ENCODE measurements around the gene GIT1.

GRCh38 chr17:29573871-29574731, 15.3 kb downstream of the GIT1 start:
- TF ChIP-seq RFXAP (CRISPR knock-in tag; IDR thresholded peaks at IDR 0.05; ENCODE audit: borderline replicate concordance) (no peak), ZKSCAN8 (CRISPR knock-in tag; IDR thresholded peaks at IDR 0.05; ENCODE audit: borderline replicate concordance) (no peak), CHD2 (IDR thresholded peaks at IDR 0.05; ENCODE audit: low read depth, low read length) (no peak), HMG20B (CRISPR knock-in tag; conservative IDR thresholded peaks at IDR 0.05) (no peak), GABPA (IDR thresholded peaks at IDR 0.05; ENCODE audit: low read depth, low read length) (no peak), GABPA (CRISPR knock-in tag; IDR thresholded peaks at IDR 0.05; ENCODE audit: low read depth) (no peak), GABPB1 (CRISPR knock-in tag; IDR thresholded peaks at IDR 0.05) (no peak), ZNF350 (CRISPR knock-in tag; IDR thresholded peaks at IDR 0.05; ENCODE audit: borderline replicate concordance, low read depth) (no peak), NFIC (IDR thresholded peaks at IDR 0.05; ENCODE audit: low read length) (no peak), SUZ12 (IDR thresholded peaks at IDR 0.05; ENCODE audit: low read depth, low read length) (no peak), EZH2 (conservative IDR thresholded peaks at IDR 0.05; ENCODE audit: low read depth, low read length) (no peak), CHCHD3 (CRISPR knock-in tag; IDR thresholded peaks at IDR 0.05) (no peak), BHLHE40 (IDR thresholded peaks at IDR 0.05; ENCODE audit: low read length) (no peak)
- TF ChIP-seq, protein P1, sequence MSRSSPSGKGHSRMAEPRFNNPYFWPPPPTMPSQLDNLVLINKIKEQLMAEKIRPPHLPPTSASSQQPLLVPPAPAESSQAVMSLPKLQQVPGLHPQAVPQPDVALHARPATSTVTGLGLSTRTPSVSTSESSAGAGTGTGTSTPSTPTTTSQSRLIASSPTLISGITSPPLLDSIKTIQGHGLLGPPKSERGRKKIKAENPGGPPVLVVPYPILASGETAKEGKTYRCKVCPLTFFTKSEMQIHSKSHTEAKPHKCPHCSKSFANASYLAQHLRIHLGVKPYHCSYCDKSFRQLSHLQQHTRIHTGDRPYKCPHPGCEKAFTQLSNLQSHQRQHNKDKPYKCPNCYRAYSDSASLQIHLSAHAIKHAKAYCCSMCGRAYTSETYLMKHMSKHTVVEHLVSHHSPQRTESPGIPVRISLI (CRISPR knock-in tag; IDR thresholded peaks at IDR 0.05; ENCODE audit: borderline replicate concordance) = no peak
- TF ChIP-seq, protein P2, sequence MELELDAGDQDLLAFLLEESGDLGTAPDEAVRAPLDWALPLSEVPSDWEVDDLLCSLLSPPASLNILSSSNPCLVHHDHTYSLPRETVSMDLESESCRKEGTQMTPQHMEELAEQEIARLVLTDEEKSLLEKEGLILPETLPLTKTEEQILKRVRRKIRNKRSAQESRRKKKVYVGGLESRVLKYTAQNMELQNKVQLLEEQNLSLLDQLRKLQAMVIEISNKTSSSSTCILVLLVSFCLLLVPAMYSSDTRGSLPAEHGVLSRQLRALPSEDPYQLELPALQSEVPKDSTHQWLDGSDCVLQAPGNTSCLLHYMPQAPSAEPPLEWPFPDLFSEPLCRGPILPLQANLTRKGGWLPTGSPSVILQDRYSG (CRISPR knock-in tag; IDR thresholded peaks at IDR 0.05) = no peak
